ENCODE data around the gene SCFD2. TPM values are rescaled to one million over a fixed set of nuclear protein-coding genes. Genes with fewer than 3 reads are reported as not detected.

Gene SCFD2
- total and polyA plus RNA-seq, 4 donors = 4.3 to 28.8 (median 7.4) TPM

DNA sequence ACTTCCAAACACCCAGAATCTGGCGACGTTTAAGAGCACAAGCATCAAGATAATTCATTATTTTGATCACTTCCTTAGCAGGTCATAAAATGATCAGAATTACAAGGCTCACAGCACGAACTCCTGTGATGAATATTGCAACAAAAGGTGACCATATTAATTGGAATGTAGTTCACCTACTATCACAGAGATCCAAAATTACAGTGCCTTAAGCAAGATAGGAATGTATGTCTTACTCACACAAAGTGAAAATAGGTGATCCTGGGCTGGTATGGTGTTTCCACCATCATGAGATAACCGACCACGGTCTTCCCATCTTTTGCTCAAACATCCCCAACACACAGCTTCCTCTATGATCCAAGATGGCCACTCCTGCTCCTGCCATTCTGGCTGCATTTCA is 131.2 kb downstream of the SCFD2 start:
- 98% methylated on average over 5 of the region's 5 CpGs for WGBS
- TF ChIP-seq JUND (IDR thresholded peaks at IDR 0.05) (no peak), FOXA1 (IDR thresholded peaks at IDR 0.05) (no peak), SP1 (IDR thresholded peaks at IDR 0.05) (no peak), HNF4A (conservative IDR thresholded peaks at IDR 0.05) (no peak), GABPA (IDR thresholded peaks at IDR 0.05 in 1 of 2, conservative IDR thresholded peaks at IDR 0.05 in 1 of 2) (no peak), EGR1 (IDR thresholded peaks at IDR 0.05; ENCODE audit: low read depth in 2 of 2) (no peak)
- TF ChIP-seq, protein P1, sequence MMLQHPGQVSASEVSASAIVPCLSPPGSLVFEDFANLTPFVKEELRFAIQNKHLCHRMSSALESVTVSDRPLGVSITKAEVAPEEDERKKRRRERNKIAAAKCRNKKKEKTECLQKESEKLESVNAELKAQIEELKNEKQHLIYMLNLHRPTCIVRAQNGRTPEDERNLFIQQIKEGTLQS (IDR thresholded peaks at IDR 0.05) = no peak
- TF ChIP-seq, protein P2, sequence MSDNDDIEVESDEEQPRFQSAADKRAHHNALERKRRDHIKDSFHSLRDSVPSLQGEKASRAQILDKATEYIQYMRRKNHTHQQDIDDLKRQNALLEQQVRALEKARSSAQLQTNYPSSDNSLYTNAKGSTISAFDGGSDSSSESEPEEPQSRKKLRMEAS (IDR thresholded peaks at IDR 0.05) = no peak
- TF ChIP-seq, protein P3, sequence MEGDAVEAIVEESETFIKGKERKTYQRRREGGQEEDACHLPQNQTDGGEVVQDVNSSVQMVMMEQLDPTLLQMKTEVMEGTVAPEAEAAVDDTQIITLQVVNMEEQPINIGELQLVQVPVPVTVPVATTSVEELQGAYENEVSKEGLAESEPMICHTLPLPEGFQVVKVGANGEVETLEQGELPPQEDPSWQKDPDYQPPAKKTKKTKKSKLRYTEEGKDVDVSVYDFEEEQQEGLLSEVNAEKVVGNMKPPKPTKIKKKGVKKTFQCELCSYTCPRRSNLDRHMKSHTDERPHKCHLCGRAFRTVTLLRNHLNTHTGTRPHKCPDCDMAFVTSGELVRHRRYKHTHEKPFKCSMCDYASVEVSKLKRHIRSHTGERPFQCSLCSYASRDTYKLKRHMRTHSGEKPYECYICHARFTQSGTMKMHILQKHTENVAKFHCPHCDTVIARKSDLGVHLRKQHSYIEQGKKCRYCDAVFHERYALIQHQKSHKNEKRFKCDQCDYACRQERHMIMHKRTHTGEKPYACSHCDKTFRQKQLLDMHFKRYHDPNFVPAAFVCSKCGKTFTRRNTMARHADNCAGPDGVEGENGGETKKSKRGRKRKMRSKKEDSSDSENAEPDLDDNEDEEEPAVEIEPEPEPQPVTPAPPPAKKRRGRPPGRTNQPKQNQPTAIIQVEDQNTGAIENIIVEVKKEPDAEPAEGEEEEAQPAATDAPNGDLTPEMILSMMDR (IDR thresholded peaks at IDR 0.05; ENCODE audit: low read depth, low read length, missing input control) = no peak
- no peaks in the 10 kb centered on the region for H3K9me3 ChIP-seq (ENCODE audit: control insufficient read depth in 4 of 4, low read length in 3 of 4)

DNA sequence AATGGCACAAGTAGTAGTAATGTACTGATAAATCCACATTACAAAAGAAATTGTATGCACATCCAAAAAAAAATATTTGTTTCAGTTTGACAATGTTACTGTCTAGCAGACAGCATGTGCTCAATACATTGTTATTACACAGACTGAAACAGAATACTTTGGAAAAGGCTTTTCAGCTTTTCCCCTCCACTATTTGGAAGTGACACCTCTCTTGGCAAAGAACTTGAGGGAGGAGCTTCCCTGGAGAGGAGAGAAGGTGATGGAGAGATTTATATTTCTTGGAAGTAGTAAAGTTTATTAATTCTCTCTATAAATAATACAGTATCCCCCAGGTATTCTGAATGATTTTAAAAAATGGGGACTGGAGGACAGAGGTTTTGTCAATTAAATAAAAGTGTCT is 131.8 kb downstream of the SCFD2 start:
- TF ChIP-seq, protein P2 (IDR thresholded peaks at IDR 0.05) = no peak
- no peak for TF ChIP-seq SP1 (IDR thresholded peaks at IDR 0.05)
- no peak for TF ChIP-seq FOXA1 (IDR thresholded peaks at IDR 0.05)
- TF ChIP-seq TAF1 (conservative IDR thresholded peaks at IDR 0.05) = no peak
- no peak for TF ChIP-seq GABPA (IDR thresholded peaks at IDR 0.05 in 1 of 2, conservative IDR thresholded peaks at IDR 0.05 in 1 of 2)
- TF ChIP-seq, protein P4, sequence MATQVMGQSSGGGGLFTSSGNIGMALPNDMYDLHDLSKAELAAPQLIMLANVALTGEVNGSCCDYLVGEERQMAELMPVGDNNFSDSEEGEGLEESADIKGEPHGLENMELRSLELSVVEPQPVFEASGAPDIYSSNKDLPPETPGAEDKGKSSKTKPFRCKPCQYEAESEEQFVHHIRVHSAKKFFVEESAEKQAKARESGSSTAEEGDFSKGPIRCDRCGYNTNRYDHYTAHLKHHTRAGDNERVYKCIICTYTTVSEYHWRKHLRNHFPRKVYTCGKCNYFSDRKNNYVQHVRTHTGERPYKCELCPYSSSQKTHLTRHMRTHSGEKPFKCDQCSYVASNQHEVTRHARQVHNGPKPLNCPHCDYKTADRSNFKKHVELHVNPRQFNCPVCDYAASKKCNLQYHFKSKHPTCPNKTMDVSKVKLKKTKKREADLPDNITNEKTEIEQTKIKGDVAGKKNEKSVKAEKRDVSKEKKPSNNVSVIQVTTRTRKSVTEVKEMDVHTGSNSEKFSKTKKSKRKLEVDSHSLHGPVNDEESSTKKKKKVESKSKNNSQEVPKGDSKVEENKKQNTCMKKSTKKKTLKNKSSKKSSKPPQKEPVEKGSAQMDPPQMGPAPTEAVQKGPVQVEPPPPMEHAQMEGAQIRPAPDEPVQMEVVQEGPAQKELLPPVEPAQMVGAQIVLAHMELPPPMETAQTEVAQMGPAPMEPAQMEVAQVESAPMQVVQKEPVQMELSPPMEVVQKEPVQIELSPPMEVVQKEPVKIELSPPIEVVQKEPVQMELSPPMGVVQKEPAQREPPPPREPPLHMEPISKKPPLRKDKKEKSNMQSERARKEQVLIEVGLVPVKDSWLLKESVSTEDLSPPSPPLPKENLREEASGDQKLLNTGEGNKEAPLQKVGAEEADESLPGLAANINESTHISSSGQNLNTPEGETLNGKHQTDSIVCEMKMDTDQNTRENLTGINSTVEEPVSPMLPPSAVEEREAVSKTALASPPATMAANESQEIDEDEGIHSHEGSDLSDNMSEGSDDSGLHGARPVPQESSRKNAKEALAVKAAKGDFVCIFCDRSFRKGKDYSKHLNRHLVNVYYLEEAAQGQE (IDR thresholded peaks at IDR 0.05) = no peak
- no peak for TF ChIP-seq EGR1 (IDR thresholded peaks at IDR 0.05; ENCODE audit: low read depth in 2 of 2)
- no peak for TF ChIP-seq HNF4A (conservative IDR thresholded peaks at IDR 0.05)
- TF ChIP-seq, protein P5, sequence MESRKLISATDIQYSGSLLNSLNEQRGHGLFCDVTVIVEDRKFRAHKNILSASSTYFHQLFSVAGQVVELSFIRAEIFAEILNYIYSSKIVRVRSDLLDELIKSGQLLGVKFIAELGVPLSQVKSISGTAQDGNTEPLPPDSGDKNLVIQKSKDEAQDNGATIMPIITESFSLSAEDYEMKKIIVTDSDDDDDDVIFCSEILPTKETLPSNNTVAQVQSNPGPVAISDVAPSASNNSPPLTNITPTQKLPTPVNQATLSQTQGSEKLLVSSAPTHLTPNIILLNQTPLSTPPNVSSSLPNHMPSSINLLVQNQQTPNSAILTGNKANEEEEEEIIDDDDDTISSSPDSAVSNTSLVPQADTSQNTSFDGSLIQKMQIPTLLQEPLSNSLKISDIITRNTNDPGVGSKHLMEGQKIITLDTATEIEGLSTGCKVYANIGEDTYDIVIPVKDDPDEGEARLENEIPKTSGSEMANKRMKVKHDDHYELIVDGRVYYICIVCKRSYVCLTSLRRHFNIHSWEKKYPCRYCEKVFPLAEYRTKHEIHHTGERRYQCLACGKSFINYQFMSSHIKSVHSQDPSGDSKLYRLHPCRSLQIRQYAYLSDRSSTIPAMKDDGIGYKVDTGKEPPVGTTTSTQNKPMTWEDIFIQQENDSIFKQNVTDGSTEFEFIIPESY (IDR thresholded peaks at IDR 0.05) = no peak
- Histone ChIP-seq H3K9ac (ENCODE audit: low read depth in 1 of 2, low read length in 2 of 2) (no peak overlapping the region), H3K36me3 (ENCODE audit: control insufficient read depth in 4 of 4, insufficient read depth in 3 of 4, low read depth in 1 of 4, low read length in 3 of 4) (no peaks in the 10 kb centered on the region), H3K27me3 (ENCODE audit: control insufficient read depth in 4 of 4, insufficient read depth in 4 of 4, low read length in 3 of 4) (no peaks in the 10 kb centered on the region), H3K4me3 (ENCODE audit: low read depth in 1 of 3, low read length in 3 of 3) (no peak overlapping the region), H3K4me1 (ENCODE audit: control insufficient read depth in 4 of 4, insufficient read depth in 4 of 4, low read length in 3 of 4) (no peaks in the 10 kb centered on the region), H3K27ac (ENCODE audit: low read depth in 1 of 2, low read length in 2 of 2) (no peak overlapping the region), H3K9me3 (ENCODE audit: control insufficient read depth in 4 of 4, low read length in 3 of 4) (no peaks in the 10 kb centered on the region)
- DNase-seq (ENCODE audit: low spot score) = no peak

More for the DNA sequence above, 131.2 kb downstream of the SCFD2 start:
- Histone ChIP-seq H3K4me1 (ENCODE audit: control insufficient read depth in 4 of 4, insufficient read depth in 4 of 4, low read length in 3 of 4) (no peaks in the 10 kb centered on the region), H3K4me3 (ENCODE audit: low read depth in 1 of 3, low read length in 3 of 3) (no peak overlapping the region), H3K27ac (ENCODE audit: low read depth in 1 of 2, low read length in 2 of 2) (no peak overlapping the region), H3K9ac (ENCODE audit: low read depth in 1 of 2, low read length in 2 of 2) (no peak overlapping the region), H3K27me3 (ENCODE audit: control insufficient read depth in 4 of 4, insufficient read depth in 4 of 4, low read length in 3 of 4) (no peaks in the 10 kb centered on the region), H3K36me3 (ENCODE audit: control insufficient read depth in 4 of 4, insufficient read depth in 3 of 4, low read depth in 1 of 4, low read length in 3 of 4) (no peaks in the 10 kb centered on the region)
- no peak for DNase-seq (ENCODE audit: low spot score)
